DOHH2 (cell line): Measurements from ENCODE around the gene CEP41.

ENCODE experiments used
- EZH2phosphoT487 ChIP-seq: fragments of 200-600 bp; sonication (generic); IDR thresholded peaks from 2 replicates; pipeline ENCODE4 v1.6.1; 2017; ENCODE audit warnings: borderline replicate concordance, mild to moderate bottlenecking, antibody characterized with exemption, low read length, moderate library complexity, mixed read lengths
- TF ChIP-seq, protein P1 (sequence below): fragments of 200-600 bp; sonication (generic); IDR thresholded peaks from one replicate; pipeline ENCODE4 v1.5.1; 2014; ENCODE audit warnings: antibody characterized with exemption, mild to moderate bottlenecking, low read depth, low read length; ENCODE audit not compliant: poor library complexity, severe bottlenecking

DNA sequence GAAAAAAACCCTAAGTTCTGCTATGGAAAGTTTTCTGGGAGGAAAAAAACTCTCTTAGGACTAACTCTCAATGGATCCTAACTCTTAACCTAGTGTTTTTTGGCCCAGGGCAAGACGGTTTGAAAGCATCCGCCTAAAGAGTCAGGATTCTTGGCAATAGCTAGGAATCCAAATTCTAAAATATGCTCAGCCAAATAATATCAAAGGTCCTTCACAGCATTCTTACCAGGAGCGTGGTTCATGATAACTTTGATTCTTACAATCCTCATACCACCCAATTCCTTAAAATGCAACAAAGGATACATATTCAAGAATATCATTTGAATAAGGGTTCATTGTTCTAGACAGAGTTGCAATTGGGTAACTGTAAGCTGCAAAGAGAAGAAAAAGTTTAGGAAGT is 39.2 kb downstream of the CEP41 start:
- TF ChIP-seq, protein P1, sequence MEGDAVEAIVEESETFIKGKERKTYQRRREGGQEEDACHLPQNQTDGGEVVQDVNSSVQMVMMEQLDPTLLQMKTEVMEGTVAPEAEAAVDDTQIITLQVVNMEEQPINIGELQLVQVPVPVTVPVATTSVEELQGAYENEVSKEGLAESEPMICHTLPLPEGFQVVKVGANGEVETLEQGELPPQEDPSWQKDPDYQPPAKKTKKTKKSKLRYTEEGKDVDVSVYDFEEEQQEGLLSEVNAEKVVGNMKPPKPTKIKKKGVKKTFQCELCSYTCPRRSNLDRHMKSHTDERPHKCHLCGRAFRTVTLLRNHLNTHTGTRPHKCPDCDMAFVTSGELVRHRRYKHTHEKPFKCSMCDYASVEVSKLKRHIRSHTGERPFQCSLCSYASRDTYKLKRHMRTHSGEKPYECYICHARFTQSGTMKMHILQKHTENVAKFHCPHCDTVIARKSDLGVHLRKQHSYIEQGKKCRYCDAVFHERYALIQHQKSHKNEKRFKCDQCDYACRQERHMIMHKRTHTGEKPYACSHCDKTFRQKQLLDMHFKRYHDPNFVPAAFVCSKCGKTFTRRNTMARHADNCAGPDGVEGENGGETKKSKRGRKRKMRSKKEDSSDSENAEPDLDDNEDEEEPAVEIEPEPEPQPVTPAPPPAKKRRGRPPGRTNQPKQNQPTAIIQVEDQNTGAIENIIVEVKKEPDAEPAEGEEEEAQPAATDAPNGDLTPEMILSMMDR = no peak
- TF ChIP-seq EZH2phosphoT487 = no peak
